Vagina (tissue), 2 donors: ENCODE measurements around the gene FAM20A.

Experiments used
- CTCF ChIP-seq, 3 experiments: fragments of 450-650 bp in 2 of 3; fragments of 200-600 bp in 1 of 3; sonication (generic) in 1 of 3; IDR thresholded peaks; one replicate each; pipeline ENCODE4 v1.5.1; 2017 to 2019; ENCODE audit warnings: antibody characterized with exemption in 3 of 3, mild to moderate bottlenecking in 2 of 3, moderate library complexity in 2 of 3
- POLR2A ChIP-seq, 2 donors: fragments of 450-650 bp; IDR thresholded peaks; one replicate each; pipeline ENCODE4 v1.6.1; 2017; ENCODE audit warnings: antibody characterized with exemption in 2 of 2, mild to moderate bottlenecking in 2 of 2, moderate library complexity in 2 of 2
- POLR2AphosphoS5 ChIP-seq, 2 donors: sonication (generic); formaldehyde crosslinking; IDR thresholded peaks; one replicate each; pipeline ENCODE4 v1.9.0; 2017; ENCODE audit warnings: antibody characterized with exemption in 2 of 2, mild to moderate bottlenecking in 2 of 2, low read depth in 1 of 2; ENCODE audit not compliant: insufficient read depth in 1 of 2

DNA sequence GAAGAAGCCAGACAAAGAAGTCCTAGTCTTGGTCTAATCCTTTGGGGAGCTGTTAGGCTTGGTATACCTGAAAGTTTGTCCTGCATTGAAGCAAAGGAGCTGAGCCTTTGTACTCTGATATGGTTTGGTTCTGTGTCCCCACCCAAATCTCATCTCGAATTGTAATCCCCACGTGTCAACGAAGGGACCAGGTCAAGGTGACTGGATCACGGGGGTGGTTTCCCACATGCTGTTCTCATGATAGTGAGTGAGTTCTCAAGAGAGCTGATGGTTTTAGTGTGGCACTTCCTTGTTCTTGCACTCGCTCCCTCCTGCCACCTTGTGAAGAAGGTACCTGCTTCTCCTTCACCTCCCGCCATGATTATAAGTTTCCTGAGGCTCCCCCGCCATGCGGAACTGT, 33.6 kb downstream of the FAM20A start:
- TF ChIP-seq CTCF (IDR thresholded peaks at IDR 0.05): no peak
- TF ChIP-seq POLR2AphosphoS5 (IDR thresholded peaks at IDR 0.05; ENCODE audit: insufficient read depth in 1 of 2, low read depth in 1 of 2): no peak
- no peak for TF ChIP-seq POLR2A (IDR thresholded peaks at IDR 0.05)
